ENCODE results near the gene TMEM200A. TPM values are rescaled to one million over a fixed set of nuclear protein-coding genes. Genes with fewer than 3 reads are reported as not detected.

TMEM200A gene
- total and polyA plus RNA-seq, 2 of the 8 experiments (the other 6 are each of a cell fraction or from before 2014, with no cell fraction given): 6.2 to 13.9 TPM

DNA sequence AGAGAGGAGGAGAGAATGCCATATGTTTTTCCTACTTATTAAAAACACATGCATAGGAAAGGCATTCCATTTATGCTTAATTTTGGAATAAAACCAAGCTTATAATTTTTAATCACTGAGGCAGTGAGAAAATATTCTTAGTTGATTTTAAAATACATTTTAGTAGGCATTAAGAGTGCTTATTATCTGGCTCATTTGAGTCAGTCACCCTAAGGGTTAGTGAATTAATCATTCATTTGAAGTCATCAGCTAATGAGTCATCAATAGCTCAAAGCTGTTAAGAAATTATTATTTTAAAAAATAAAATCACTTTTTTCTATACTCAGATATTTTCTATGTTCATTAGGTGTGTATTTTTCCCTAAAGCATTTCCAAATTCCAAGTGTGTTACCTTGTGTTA, 81.6 kb downstream of the TMEM200A start:
- H2BK20ac ChIP-seq (ENCODE audit: low read length): no peak overlapping the region

More for the DNA sequence above, 81.6 kb downstream of the TMEM200A start:
- TF ChIP-seq GABPA (IDR thresholded peaks at IDR 0.05; ENCODE audit: borderline replicate concordance, insufficient read depth, low read length) (no peak), FOSL1 (IDR thresholded peaks at IDR 0.05; ENCODE audit: insufficient read depth, low read depth, low read length) (no peak), PHF8 (conservative IDR thresholded peaks at IDR 0.05; ENCODE audit: low read depth, low read length) (no peak), GTF2F1 (IDR thresholded peaks at IDR 0.05; ENCODE audit: borderline replicate concordance, low read depth, low read length) (no peak), JUN (IDR thresholded peaks at IDR 0.05; ENCODE audit: low read depth, low read length) (no peak)
- Histone ChIP-seq H3K79me2 (ENCODE audit: control insufficient read depth in 1 of 2, insufficient read depth in 2 of 2, low read length in 2 of 2) (no peaks in the 10 kb centered on the region), H3K23ac (ENCODE audit: insufficient read length) (no peak overlapping the region), H3K4me1 (replicated peaks in 1 of 4; ENCODE audit: control insufficient read depth in 3 of 4, insufficient read depth in 4 of 4, low read length in 3 of 4) (no peaks in the 10 kb centered on the region), H2BK5ac (ENCODE audit: low read depth, low read length) (no peak overlapping the region), H4K20me1 (replicated peaks in 1 of 2; ENCODE audit: control insufficient read depth in 1 of 2, insufficient read depth in 2 of 2, low read length in 2 of 2) (no peaks in the 10 kb centered on the region), H3K14ac (ENCODE audit: insufficient read length) (no peak overlapping the region), H2BK12ac (ENCODE audit: low read depth, low read length) (no peak overlapping the region), H3K27me3 (replicated peaks in 1 of 4; ENCODE audit: control insufficient read depth in 3 of 4, extremely low read depth in 1 of 4, insufficient read depth in 3 of 4, low read length in 3 of 4) (no peaks in the 10 kb centered on the region), H3K23me2 (ENCODE audit: low read depth, low read length) (no peaks in the 10 kb centered on the region), H3K9ac (replicated peaks in 1 of 4; ENCODE audit: extremely low read depth in 1 of 4, low read depth in 3 of 4, low read length in 3 of 4) (no peak overlapping the region), H3K36me3 (ENCODE audit: control insufficient read depth in 2 of 4, insufficient read depth in 4 of 4, low read length in 3 of 4) (no peaks in the 10 kb centered on the region), H4K8ac (ENCODE audit: extremely low read depth, insufficient read depth, low read length) (no peak overlapping the region), H3K4me3 (ENCODE audit: extremely low read depth in 1 of 4, insufficient read depth in 2 of 4, low read depth in 3 of 4, low read length in 4 of 4) (no peak overlapping the region), H2AFZ (ENCODE audit: low read length) (no peak overlapping the region), H2BK120ac (replicated peaks; ENCODE audit: low read depth, low read length) (no peak overlapping the region), H3K56ac (replicated peaks; ENCODE audit: insufficient read length, low read depth, low read length) (no peak overlapping the region), H4K5ac (ENCODE audit: insufficient read length, low read depth, low read length) (no peak overlapping the region), H2AK5ac (ENCODE audit: low read depth, low read length) (no peak overlapping the region), H3K27ac (ENCODE audit: low read depth, low read length) (no peak overlapping the region), H3K4me2 (ENCODE audit: insufficient read depth in 1 of 2, low read depth in 2 of 2, low read length in 2 of 2) (no peak overlapping the region), H2BK15ac (ENCODE audit: low read length) (no peak overlapping the region), H3K4ac (replicated peaks; ENCODE audit: insufficient read length, low read depth, low read length) (no peak overlapping the region), H3K79me1 (ENCODE audit: low read depth, low read length) (no peaks in the 10 kb centered on the region), H3K9me3 (ENCODE audit: insufficient read depth in 2 of 2, low read depth in 1 of 2, low read length in 1 of 2) (no peaks in the 10 kb centered on the region), H4K91ac (replicated peaks; ENCODE audit: insufficient read length, low read length) (no peak overlapping the region), H3K18ac (ENCODE audit: extremely low read depth, low read length) (no peak overlapping the region)
- DNase-seq (ENCODE audit: low read depth in 1 of 2, low spot score in 2 of 2) (no peak), FAIRE-seq (no peak)
- CTCF ChIA-PET (ENCODE audit: partially characterized antibody): no interaction called here
- POLR2A ChIA-PET (ENCODE audit: partially characterized antibody): no interaction called here
